ENCODE results near the gene ADM2.
"Not testable (repeated sequence)": the region's sequence is repeated elsewhere in the genome, so short reads cannot be mapped to it uniquely, and the experiment has no call there.

Gene ADM2

GRCh38 chr22:50507991-50508884, 26.9 kb downstream of the ADM2 start, which contains the start of gene NCAPH2:
TSS of gene NCAPH2 (plus strand) at chr22:50508224. CDS start at chr22:50508338, 114 bp downstream.
- DNase-seq, result peak; percentile 52

GRCh38 chr22:50508897-50509296, 27.6 kb downstream of the ADM2 start:
- no peak for DNase-seq

GRCh38 chr22:50513175-50513574, 31.8 kb downstream of the ADM2 start:
- DNase-seq, result no peak

GRCh38 chr22:50516068-50516467, 34.7 kb downstream of the ADM2 start:
- no peak for DNase-seq

- no peak for DNase-seq
These were observed 35.5 kb downstream of the ADM2 start for GRCh38 chr22:50516891-50517290.

- DNase-seq, result no peak
These were observed 36.3 kb downstream of the ADM2 start for GRCh38 chr22:50517495-50518260.

- DNase-seq, result no peak
These were observed 37.3 kb downstream of the ADM2 start for GRCh38 chr22:50518606-50519005.

GRCh38 chr22:50519151-50519550, 37.8 kb downstream of the ADM2 start:
- DNase-seq, result no peak

GRCh38 chr22:50520184-50520583, 38.8 kb downstream of the ADM2 start:
- DNase-seq, result not testable (repeated sequence)

GRCh38 chr22:50520826-50521453, 39.6 kb downstream of the ADM2 start:
- DNase-seq, result no peak

- no peak for DNase-seq
These were observed 40.4 kb downstream of the ADM2 start for GRCh38 chr22:50521710-50522109.

- DNase-seq, result no peak
These were observed 41.0 kb downstream of the ADM2 start for GRCh38 chr22:50522208-50522805.

GRCh38 chr22:50522806-50523438, 41.6 kb downstream of the ADM2 start:
- DNase-seq, result no peak

GRCh38 chr22:50523458-50523805, 42.1 kb downstream of the ADM2 start:
- no peak for DNase-seq

GRCh38 chr22:50523806-50524675, 42.7 kb downstream of the ADM2 start:
- no peak for DNase-seq

- no peak for DNase-seq
These were observed 43.3 kb downstream of the ADM2 start for GRCh38 chr22:50524676-50525103.

GRCh38 chr22:50525104-50525857, 43.9 kb downstream of the ADM2 start, which contains the start of gene SCO2:
TSS of gene SCO2 (minus strand) at chr22:50525598. CDS start at chr22:50524411, 1,187 bp downstream.
- peak; percentile 41 for DNase-seq

GRCh38 chr22:50525858-50526107, 44.4 kb downstream of the ADM2 start:
- DNase-seq, result no peak

- no peak for DNase-seq
These were observed 44.9 kb downstream of the ADM2 start for GRCh38 chr22:50526108-50526833.
